Fibroblast of the conjunctiva (primary cell): Measurements from ENCODE around the gene PNPO.

Experiments used
- DNase-seq: peaks from one replicate; pipeline ENCODE4 v3.0.0-alpha.2; 2010; ENCODE audit warnings: low read depth

PNPO gene

DNA sequence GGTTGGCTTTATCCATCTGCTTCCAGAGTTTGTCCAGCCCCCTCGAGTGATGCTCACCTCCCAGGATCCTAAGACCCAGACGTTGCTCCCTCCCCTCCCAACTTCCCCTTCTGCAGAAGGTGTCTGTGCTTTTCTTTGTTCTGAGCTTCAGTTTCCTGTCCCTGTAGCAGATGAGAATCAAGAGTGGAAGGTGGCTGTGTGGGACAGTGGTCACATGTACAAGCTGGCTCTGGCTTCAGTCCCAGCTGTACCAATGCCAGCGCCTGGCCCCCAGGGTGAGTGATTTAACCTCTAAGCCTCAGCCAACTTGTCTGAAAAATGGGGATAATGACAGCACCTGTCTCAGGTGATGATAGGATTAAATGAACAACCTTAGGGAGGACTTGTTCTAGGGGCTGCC, 8.6 kb downstream of the PNPO start:
- no peak for DNase-seq

DNA sequence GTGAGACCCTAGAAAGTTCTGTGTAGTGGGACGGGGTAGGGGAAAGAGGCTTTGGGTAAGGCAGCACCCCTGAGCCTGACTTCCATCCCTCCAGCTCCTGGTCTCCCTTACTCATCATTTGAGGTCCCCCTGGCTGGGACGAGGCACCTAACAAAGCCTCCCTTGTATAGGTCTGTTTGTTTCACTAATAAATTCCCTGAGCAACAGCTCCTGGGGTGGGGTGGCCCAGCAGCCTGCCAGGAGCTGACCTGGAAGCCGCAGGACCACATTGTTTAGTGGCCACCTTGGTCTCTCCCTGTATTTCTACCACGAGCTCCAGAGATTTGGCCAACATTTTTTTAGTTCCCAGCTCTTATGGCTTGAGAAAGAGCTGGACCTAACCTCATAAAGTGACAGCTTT, 9.1 kb downstream of the PNPO start:
- DNase-seq = no peak

DNA sequence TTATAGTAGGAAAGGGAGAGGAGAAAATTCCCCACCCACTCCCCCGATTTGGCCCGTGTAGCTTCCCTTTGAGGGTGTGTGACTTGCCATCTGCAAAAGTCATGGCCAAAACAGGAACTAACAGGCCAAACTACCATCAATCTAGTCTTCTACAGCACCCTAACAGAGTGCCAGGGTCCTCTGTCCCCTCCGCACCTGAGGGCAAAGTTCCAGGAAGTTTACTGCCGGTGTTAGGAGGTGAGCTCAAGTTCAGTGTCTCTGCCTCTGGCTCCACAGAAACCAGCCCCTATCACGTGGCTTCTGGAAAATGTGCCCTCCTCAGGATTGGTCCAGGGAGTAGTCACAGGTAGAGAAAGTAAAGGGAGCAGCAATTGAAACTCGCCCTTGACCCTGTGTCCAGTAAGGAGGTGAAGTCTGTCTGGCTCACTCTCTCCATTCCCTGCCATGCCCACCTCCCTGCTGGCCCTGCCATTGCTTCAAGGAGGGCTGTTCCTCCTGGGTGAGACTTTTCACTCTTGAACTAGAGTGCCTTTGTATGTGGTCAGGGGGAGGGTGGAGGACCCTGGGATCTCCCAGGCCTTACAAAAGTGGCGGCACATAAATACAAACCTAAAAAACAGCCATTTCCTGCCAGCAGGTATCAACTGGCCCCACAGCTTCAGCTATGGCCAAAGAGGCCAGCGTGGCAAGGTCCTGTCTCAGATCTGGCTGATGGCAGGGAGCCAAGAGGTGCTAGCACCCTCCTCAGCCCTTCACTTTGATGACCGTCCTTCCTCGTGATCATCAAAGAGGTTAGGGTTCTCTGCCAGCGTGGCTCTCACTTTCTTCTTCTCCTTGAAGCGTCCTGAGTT, 11.0 kb downstream of the PNPO start:
- DNase-seq = no peak

DNA sequence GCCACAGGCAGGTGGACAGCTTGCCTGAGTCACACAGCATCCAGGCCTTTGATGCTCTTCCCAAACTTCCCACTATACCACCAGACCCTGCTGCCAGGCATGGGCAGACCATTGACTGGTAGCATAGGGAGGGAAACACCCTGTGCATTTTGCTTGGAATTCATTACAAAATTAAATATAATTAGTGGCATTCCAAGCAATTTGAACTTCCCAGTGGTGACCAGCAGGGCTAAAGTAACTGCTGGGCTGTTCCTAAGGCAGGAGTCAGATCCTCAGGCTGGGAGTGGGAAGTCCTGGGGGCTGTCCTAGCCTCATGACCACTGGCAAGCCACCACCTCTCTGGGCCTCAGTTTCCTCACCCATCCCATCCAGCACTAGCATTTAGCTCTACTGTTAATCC, 12.5 kb downstream of the PNPO start:
- no peak for DNase-seq

DNA sequence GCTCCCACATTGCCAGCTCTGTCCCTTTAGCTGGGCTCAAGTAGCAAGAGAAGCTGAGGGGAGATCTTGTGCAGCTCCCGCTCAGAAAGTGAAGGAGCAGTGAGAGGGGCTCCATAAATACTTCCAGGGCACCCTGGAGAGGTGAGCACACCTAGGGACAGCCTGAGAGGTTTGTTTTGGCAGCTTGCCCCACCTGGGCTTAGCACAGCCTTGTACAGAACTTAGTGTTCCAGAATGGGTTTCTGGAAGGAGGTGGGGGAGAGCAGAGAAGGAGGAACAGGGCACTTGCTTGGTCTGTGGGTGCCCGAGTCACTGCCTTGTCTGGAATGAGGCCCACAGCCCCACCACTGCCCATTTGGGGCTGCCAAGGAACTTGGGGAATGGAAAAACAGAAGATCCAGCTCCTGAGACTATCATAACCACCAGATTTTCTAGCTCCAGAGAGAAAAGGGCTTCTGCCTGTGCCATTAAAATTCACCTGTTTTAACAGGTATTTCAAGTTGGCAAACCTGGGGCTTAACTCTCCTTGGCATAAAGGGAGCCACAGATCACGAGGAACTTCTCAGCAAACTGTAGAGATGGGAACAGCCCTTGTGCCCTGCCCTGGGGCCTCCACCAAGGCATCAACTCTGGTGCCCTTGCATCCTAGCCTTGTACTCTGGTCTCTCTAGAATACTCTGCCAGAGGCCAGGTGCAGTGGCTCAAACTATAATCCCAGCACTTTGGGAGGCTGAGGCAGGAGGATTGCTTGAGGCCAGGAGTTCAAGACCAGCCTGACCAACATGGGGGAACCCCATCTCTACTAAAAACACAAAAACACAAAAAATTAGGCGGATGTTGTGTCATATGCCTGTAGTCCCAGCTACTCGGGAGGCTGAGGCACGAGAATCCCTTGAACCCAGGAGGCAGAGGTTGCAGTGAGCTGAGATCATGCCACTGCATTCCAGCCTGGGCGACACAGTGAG, 14.4 kb downstream of the PNPO start:
- DNase-seq = no peak

DNA sequence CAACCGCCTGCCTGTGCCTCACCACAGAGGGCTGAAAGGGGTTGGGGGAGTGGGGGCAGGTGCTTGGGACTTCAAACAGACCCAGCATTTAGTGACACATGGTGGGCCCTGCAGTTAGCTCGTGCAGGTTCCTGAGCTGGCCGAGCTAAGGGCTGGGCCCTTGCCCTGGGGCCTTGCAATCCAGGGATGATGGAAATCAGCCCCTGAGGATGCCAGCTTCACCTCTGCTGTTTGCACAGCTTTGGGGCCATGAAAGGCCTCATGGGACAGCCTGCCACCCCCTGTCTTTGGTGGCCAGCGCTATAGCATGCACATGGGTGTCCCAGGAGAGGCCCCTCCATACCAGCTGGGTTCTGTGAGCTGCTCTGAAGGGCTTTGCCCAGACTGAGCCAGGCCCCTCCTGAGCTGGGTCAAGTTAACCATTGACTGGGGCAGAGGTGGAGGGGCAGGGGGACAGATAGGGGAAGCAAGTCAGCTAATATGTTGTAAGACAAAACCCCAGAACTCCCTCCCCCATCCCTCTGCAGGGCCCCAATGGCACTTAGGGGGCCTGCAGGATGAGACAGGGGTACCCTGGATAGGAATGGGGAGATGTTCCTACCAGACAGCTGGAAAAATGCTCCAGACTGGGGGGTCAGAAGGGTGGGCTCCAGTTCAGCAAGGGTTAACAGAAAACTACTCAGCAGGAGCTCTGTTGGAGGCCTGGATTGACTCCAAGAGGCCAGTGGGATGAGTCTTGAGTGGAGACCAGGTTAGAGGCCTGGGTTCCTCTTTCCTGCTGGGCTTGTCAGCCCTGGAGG, 15.6 kb downstream of the PNPO start:
- no peak for DNase-seq

DNA sequence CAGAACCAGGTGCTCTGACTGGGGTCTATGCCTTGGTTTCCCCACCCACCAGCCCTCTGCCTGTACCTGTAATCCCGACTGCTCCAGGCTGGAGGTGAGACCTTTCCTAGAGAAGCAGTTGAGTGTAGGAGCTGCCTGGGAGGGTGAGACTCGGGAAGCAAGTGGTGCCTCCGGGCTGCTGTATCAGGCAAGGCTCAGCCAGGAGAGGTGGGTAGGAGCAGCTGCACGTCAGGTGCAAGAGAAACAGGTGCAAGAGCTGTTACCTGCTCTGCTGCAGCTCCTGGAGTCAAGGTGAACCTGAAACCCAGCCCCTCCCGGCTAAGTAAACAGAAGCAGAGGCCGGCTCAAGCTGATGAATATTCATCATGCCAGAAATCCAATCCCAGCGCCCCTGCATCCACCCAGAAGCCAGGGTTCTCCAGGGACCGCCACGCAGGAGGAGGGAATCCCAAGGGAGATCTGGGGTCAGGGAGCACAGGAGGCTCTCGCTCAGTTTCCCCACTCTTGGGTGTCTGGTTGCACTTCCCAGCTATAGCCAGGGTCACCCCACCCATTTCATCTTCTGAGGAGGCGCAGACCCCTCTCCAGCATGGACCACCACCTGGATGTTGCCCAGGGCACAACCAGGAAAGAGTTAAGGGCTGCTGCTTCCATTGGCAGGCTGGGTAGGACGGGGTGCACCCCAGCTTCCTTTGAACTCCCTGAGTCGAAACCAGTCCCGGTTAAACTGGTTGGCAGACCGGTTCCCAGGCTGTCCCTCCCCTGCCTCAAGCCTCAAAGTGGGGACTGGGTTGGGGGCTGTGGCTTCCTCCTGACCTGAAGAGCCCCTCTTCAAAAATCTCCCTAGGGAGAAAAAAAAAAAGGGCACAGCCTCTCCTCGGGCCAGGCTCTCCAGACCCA, 16.5 kb downstream of the PNPO start, which contains the start of gene PRR15L:
TSS of gene PRR15L (minus strand) at position 293 of the 900 bp plus-strand sequence. CDS start 4,649 bp downstream, outside the sequence.
- DNase-seq = no peak

DNA sequence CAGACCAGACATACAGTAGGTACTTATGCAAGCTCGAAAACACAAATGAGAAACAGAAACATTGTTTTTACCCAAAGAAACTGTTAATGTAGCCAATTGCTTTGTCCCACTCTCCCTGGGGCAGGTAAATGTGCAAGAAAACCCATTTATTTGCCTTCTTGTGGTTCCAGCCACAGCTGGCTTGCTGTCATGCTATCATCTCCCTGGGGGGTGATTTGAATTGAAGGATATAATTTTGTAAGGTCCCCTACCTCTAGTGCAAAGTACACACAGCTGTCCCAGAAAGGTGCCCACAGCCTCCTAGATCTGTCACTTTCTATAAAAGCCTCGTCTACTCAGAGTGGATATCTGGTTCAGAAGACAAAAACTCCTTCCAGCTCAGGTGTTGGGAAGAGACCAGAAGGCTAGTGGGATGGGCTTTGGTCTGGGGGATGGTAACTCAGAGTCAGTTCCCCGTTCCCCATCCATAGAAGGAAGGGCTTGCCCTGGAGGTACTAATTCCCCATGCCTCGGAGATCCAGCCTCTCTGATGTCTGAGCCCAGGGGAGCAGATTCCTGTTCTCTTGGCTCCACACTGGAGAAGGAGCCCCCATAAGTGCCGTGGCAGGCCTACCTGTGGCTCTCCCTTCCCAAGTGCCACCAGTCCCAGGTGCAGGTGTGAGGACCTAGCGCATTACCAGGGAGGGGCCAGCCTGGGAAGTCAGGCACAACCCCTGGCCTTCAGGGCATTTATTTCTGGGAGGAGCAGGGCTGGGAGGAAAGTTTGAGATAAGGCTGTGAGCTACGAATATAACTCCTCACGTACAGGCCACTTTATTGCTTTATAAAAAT, 18.7 kb downstream of the PNPO start:
- DNase-seq = no peak

DNA sequence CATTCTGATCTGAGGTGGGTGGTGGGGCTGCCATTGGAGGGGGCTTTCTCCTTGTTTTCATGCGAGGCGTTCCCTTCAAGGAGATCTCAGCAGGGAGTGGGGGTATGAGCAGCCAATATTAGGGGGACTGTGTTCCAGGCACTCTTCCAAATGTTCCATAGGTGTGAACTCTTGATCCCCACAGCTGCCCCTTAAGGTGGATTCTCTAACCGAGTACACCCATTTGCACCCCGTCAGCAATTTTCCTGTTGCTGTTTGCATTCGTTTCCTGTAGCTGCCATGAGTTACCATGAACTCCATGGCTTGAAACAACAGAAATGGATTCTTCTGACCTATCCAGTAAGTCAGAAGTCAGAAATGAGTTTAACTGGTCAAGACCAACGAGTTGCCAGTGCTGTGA, 20.0 kb downstream of the PNPO start:
- no peak for DNase-seq

DNA sequence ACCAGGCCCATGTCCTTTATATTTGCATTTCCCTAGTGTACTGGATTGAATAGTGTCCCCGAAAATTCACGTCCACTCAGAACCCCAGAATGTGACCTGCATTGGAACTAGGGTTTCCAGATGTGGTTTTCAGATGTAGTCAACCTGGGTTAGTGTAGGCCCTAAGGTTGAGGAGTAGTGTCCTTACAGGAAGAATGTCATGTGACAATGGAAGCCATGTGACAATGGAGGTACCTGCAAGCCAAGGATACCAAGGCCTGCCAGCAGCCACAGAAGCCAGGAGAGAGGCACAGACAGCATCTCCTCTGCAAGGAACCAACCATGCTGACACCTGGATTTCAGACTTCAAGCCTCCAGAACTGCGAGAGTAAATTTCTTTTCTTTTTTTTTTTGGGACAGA, 21.5 kb downstream of the PNPO start:
- no peak for DNase-seq

DNA sequence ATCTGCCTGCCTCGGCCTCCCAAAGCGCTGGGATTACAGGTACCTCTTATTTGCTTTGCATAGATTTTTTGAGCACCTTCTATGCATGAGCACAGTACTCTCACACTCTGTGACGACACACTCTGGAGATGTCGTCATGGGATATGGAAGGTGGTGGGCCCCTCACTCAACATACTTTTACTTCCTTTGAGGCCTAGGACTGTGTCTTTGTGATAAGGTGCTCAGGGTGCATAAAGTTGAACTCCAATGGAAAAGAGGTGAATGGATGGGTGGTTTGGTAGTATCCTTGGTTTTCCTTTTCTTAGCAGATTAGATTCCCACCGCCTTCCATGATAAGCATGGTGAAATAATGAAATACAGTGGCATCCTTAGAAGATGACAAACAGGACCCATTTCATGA, 23.5 kb downstream of the PNPO start:
- no peak for DNase-seq

DNA sequence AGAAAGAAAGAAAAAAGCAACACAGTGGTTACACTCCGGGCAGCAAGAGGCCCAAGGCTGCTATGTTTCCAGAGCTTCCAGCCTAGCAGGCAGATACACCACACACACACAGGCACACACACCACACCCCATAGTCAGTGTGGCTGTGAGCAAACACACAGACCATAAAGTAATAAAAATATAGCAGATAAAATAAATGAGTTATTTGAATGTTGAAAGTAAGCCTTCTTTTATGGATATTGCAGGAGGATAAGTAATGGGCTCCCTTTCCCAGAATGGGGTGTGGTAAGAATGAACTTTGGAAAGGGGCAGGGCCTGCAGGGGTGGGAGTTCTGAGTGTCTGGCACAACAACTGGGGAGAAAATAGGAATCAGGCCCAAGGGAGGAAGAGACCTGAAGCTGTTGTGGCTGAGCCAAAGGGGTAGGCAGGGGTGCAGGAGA, 24.7 kb downstream of the PNPO start:
- DNase-seq = no peak

DNA sequence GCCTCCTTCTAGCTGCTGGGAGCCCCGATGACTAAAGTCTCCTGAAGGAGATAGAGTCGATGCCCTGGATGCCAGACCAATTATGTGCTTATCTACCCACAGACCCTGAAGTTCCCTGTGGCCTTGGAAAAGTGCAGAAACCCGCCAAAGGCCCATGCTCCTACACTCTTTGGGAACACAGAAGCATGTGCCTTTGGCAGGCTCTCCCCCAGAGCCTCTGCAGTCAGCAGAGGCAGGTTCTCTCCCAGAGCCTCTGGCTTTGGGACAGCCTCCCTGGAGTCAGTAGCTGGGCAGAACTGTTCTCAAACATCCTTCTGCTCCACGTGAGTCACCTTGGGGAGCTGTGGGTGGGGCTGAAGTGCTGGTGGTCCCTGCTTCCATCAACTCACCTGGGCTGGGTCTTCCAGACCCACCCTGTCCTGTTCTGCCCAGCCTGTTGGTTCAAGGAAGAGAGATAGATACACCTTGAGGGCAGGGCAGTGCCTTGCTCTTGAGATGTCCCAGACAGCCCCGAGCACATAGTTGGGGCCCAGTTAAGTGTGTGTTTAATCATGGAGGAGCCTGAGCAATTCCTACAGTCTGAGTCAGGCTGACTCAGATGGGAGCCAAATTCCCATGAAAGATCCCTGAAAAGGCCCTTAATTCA, 26.4 kb downstream of the PNPO start:
- DNase-seq = peak; percentile 26

DNA sequence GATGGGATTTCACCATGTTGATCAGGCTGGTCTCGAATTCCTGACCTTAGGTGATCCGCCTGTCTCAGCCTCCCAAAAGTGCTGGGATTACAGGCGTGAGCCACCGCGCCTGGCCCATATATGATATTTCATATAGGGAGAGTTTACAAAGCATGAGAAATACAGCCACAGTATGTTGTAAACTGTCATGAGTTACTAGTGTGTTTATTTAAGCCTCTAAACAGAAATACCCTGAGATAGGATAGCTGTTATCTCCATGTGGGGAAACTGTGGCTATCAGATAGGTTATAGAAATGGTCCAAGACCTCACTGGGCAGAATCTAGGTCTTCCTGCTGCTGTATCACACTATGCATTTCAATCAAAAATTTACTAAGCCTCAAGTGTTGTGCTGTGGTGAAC, 27.5 kb downstream of the PNPO start:
- DNase-seq = no peak

DNA sequence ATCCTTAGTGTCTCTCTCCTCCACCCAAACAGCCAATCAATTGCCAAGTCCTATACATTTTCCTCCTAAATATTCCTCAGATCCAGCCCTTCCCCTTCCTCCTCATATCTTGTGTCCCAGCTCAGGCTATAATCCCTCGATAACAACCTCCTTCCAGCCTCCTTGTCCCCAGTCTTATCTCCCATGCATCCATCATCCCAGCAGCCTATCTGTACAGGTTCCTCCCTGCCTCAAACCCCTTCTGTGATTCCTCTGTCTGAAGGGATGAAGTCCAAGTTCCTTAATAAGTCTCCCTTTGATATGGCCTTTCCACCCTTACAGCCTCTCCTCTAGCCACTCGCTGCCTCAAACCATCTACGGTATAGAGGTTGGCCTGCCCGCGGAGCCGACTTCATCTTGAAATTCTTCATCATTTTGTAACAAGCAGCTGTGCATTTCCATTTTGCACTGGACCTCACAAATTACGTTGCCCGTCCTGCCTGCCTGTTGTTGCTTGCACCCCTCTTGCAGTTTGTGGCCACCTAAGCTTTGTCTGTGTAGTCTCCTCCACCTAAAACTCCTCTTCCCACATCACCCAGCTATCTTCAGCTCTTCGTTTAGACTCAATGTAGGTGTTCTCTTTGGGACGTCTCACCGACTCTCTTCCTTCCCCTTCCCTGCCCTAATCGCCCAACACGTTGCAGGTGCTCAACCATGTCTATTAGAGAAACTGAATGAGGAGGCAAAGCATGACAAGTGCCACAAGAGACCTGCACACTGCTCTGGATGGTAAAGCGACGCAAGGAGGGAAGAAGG, 28.8 kb downstream of the PNPO start:
- DNase-seq = no peak

DNA sequence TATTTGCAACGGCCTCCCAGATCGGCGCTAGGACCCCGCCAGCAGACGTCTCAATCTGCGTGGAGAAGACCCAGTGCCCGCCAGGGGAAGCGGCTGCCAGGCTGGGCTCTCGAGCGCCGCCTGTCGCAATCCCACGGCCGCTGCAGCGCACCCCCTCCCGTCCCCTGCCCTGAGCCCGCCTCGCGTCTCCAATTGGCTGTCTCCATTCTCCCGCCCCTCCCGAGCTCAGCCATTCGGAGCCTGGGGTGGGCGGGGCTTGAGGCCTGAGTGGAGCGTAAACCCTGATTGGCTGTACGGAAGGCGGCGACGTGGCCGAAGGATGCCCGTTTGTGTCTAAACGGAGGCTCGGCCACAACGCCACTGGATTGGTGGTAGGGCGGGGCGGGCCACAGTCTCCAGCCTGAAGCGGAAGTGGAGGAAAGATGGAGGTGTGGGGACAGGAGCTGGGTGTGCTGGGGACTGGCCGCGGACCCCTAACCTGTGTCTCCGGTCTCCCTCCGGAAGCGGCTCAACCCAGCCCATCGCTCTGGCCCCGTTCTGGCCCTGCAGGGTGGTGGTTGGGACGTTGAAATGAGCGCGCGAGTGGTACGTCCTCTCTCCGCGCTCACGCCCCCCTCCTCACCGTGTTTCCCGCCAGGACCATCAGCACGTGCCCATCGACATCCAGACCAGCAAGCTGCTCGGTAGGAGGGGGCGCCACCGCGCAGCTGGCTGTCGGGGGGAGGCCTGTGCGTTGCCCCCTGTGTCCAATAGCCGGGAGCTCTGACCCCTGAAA, 29.5 kb downstream of the PNPO start, which contains the start of gene CDK5RAP3:
TSS of gene CDK5RAP3 (plus strand) at position 389 of the 775 bp plus-strand sequence. CDS start at position 423, 34 bp downstream.
- peak; percentile 98 for DNase-seq

DNA sequence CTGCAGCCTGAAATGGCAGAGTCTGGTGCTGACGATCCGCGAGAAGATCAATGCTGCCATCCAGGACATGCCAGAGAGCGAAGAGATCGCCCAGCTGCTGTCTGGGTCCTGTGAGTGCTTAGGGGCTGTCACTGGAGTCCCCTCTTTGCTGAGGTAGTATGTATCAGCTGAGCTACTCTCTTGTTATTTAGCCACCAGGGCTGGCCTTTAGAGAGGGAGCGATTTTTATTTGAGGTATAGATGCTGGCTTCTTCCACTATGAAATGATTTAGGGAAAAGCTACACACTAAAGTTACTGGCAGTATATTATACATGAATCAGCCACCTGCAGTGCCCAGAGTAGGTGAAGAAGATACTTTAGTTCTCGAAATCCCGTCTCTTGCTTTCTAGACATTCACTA, 32.2 kb downstream of the PNPO start:
- DNase-seq = no peak
